ENCODE measurements around the gene CD46. TPM values are rescaled to one million over a fixed set of nuclear protein-coding genes. Genes with fewer than 3 reads are reported as not detected.

The CD46 gene
- total RNA-seq, 3 donors from 2014 or later: 203 to 283 (median 204) TPM

DNA sequence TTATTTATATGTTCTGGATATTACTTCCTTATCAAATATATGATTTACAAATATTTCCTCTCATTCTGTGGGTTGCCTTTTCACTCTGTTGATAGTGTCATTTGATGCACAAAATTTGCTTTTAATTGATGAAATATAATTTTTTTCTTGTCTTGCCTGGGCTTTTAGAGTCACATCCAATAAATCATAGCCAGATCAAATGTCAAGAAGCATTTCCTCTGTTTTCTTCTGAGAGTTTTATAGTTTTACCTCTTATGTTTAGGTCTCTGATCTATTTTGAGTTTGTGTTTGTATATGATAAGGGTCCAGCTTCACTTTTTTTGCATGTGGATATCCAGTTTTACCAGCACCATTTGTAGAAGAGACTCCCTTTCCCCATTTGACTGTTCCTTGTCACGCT is 29.5 kb downstream of the CD46 start:
- Histone ChIP-seq H3K4me1 (no peaks in the 10 kb centered on the region), H3K27me3 (no peaks in the 10 kb centered on the region), H3K4me3 (no peak overlapping the region), H3K27ac (no peak overlapping the region), H3K36me3 (peaks cover 8% of the 10 kb centered on the region), H3K9me3 (peaks cover 0 to 5% of the 10 kb centered on the region in 2 donors)
- intact Hi-C loops (cut with DNase I; ENCODE audit: low total_unique reads): no loop called here
- TF ChIP-seq POLR2A (IDR thresholded peaks at IDR 0.05): no peak
- TF ChIP-seq POLR2AphosphoS5 (IDR thresholded peaks at IDR 0.05): no peak
- TF ChIP-seq, protein P1, sequence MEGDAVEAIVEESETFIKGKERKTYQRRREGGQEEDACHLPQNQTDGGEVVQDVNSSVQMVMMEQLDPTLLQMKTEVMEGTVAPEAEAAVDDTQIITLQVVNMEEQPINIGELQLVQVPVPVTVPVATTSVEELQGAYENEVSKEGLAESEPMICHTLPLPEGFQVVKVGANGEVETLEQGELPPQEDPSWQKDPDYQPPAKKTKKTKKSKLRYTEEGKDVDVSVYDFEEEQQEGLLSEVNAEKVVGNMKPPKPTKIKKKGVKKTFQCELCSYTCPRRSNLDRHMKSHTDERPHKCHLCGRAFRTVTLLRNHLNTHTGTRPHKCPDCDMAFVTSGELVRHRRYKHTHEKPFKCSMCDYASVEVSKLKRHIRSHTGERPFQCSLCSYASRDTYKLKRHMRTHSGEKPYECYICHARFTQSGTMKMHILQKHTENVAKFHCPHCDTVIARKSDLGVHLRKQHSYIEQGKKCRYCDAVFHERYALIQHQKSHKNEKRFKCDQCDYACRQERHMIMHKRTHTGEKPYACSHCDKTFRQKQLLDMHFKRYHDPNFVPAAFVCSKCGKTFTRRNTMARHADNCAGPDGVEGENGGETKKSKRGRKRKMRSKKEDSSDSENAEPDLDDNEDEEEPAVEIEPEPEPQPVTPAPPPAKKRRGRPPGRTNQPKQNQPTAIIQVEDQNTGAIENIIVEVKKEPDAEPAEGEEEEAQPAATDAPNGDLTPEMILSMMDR (IDR thresholded peaks at IDR 0.05): no peak
- DNase-seq (ENCODE audit: low spot score in 2 of 2): no peak

DNA sequence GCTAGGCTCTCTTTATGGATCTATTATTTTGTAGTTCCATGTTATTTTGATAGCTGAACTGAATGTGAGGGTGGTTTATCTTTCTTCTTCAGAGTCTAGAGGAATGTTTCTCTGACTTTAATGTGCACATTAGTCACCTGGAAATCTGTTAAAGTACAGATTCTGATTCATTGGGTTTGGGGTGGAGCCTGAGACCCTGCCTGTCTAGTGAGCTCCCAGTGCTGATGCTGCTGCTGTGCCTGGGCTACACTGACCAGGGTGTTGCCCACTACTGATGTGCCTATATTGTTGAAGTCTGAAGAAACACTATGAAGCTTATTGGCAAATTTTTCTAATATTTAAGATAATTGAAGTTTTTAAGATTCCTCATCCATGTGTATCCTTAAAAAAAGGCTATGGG is 35.9 kb downstream of the CD46 start:
- Histone ChIP-seq H3K9me3 (no peaks in the 10 kb centered on the region), H3K4me3 (no peak overlapping the region), H3K27ac (no peak overlapping the region), H3K36me3 (peaks cover 5% of the 10 kb centered on the region), H3K4me1 (no peaks in the 10 kb centered on the region), H3K27me3 (no peaks in the 10 kb centered on the region)
- intact Hi-C loops (cut with DNase I; ENCODE audit: low total_unique reads): no loop called here
- TF ChIP-seq, protein P1 (IDR thresholded peaks at IDR 0.05): no peak
- TF ChIP-seq POLR2AphosphoS5 (IDR thresholded peaks at IDR 0.05): no peak
- no peak for TF ChIP-seq POLR2A (IDR thresholded peaks at IDR 0.05)
- no peak for DNase-seq (ENCODE audit: low spot score in 2 of 2)

DNA sequence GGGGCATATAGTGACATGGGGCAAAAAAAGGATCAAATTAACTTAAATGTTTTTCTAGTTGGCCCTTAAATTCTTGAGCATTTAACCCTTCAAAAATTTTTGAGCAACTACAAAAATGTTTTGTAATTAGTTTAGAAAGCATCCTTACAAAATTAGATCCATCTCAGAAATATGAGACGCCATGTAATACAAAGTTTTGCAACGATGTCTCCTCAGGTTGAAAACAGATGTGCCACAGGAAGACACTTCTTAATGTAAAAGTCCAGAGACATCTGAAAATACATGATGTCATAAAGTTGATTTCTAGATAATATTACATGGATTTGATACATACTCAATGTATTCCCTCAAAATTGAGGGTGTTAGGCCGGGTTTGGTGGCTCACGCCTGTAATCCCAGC is 37.5 kb downstream of the CD46 start:
- H3K27ac ChIP-seq: no peak overlapping the region
- TF ChIP-seq, protein P1 (IDR thresholded peaks at IDR 0.05): no peak
- TF ChIP-seq POLR2AphosphoS5 (IDR thresholded peaks at IDR 0.05): no peak
- TF ChIP-seq POLR2A (IDR thresholded peaks at IDR 0.05): no peak
- H3K36me3 ChIP-seq: peaks cover 5% of the 10 kb centered on the region
- intact Hi-C loops (cut with DNase I; ENCODE audit: low total_unique reads): no loop called here
- no peak overlapping the region for H3K4me3 ChIP-seq
- no peaks in the 10 kb centered on the region for H3K27me3 ChIP-seq
- no peak for DNase-seq (ENCODE audit: low spot score in 2 of 2)
- H3K4me1 ChIP-seq: no peaks in the 10 kb centered on the region
- H3K9me3 ChIP-seq: no peaks in the 10 kb centered on the region

DNA sequence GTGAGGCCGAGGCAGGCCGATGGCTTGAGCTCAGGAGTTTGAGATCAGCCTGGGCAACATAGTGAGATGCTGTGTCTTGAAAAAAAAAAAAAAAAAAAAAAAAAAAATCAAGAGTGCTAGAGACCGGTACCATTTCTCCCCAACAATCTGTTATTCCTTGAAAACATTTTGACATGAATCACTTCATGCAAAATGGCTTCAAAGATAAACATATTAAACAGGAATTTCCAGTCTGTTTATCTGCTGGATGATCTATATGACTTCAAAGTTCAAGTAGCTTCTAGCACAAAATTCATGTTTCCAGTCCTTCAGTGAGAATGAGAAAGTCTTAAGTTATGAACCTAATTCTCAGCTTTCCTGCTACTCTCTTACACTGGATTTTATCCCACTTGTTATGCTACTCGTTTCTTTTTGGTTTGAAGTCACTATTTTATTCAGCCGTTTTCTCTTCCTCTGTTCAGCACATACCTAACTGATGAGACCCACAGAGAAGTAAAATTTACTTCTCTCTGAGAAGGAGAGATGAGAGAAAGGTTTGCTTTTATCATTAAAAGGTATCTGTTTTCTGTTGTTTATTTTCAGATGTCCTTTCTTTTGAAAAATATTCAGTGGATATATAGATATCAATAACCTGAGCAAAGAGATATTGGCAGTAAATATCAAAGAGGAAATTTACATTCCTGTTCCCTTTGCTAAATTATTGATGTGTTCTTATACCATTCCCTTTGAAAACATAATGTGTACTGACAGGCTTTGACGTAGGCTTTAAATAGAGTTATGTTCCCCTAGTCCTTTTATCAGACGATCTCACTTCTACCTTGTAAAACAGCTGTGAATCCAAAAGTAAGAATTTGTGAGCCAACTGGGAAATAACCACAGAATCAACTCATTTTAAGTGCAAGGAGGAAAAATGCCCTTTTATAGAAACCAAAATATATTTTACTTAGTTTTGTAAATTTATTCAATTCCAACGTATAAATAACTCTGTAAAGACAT is 38.2 kb downstream of the CD46 start:
- Histone ChIP-seq H3K27me3 (no peaks in the 10 kb centered on the region), H3K4me3 (no peak overlapping the region), H3K36me3 (peaks cover 5% of the 10 kb centered on the region), H3K4me1 (no peaks in the 10 kb centered on the region), H3K27ac (no peak overlapping the region), H3K9me3 (no peaks in the 10 kb centered on the region)
- no peak for TF ChIP-seq POLR2A (IDR thresholded peaks at IDR 0.05)
- TF ChIP-seq, protein P1 (IDR thresholded peaks at IDR 0.05): no peak
- TF ChIP-seq POLR2AphosphoS5 (IDR thresholded peaks at IDR 0.05): no peak
- DNase-seq (ENCODE audit: low spot score in 2 of 2): no peak
- intact Hi-C loops (cut with DNase I; ENCODE audit: low total_unique reads): no loop called here

DNA sequence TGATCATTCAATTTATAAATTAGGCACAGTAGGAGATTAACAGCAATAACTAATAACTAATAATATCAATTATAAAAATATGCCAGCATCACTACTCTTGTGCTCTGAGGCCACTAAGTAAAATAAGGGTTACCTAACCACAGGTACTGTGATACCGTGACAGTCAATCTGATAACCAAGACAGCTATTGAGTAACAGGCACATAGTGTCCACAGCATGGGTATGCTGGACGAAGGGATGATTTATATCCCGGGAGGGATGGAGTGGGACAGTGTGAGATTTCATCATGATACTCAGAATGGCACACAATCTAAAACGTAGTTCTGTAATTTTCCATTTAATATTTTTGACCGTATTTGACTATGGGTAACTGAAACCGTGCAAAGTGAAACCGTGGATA is 39.4 kb downstream of the CD46 start:
- intact Hi-C loops (cut with DNase I; ENCODE audit: low total_unique reads): no loop called here
- H3K9me3 ChIP-seq: no peaks in the 10 kb centered on the region
- no peaks in the 10 kb centered on the region for H3K36me3 ChIP-seq
- H3K27ac ChIP-seq: no peak overlapping the region
- TF ChIP-seq POLR2AphosphoS5 (IDR thresholded peaks at IDR 0.05) (no peak), POLR2A (IDR thresholded peaks at IDR 0.05) (no peak)
- TF ChIP-seq, protein P1 (IDR thresholded peaks at IDR 0.05): no peak
- no peak for DNase-seq (ENCODE audit: low spot score in 2 of 2)
- H3K4me1 ChIP-seq: no peaks in the 10 kb centered on the region
- H3K4me3 ChIP-seq: no peak overlapping the region
- H3K27me3 ChIP-seq: no peaks in the 10 kb centered on the region

Data from breast epithelium (tissue), 4 donors.